ENCODE results near the gene KCNN2. TPM values are rescaled to one million over a fixed set of nuclear protein-coding genes. Genes with fewer than 3 reads are reported as not detected.

Gene KCNN2
- polyA plus RNA-seq, 1 donor from 2014 or later = 1.0 TPM

DNA sequence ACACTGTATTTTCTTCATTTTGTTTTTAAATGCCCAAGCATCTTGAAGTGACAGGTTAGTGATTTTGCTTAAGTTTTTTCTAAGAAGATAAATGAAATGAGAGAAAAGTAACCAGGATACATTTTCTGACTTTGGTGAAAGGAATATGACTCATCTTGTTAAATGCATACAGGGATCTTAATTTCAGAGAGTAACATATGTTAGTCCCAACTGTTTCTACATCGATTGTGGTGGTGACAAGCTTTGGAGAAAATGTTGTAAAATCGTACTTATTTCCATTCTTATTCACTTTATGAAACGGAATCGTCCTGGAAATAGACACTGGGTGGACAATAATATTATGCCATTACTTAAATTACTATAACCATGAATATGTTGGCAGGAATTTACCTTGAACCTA is 107.5 kb downstream of the KCNN2 start:
- Histone ChIP-seq H3F3A (ENCODE audit: insufficient read depth, low read length, poor library complexity, severe bottlenecking) (no peaks in the 10 kb centered on the region), H3K79me2 (replicated peaks; ENCODE audit: insufficient read depth, low read length) (no peaks in the 10 kb centered on the region), H4K20me1 (ENCODE audit: insufficient read depth) (no peaks in the 10 kb centered on the region), H3K9ac (ENCODE audit: low read length) (no peak overlapping the region), H2AFZ (ENCODE audit: low read depth, low read length) (no peak overlapping the region), H3K27ac (ENCODE audit: low read length) (no peak overlapping the region), H3K27me3 (ENCODE audit: insufficient read depth, low read depth, low read length) (no peaks in the 10 kb centered on the region), H3K4me2 (ENCODE audit: low read length) (no peak overlapping the region), H3K9me3 (ENCODE audit: low read length) (no peaks in the 10 kb centered on the region), H3K36me3 (ENCODE audit: insufficient read depth, low read length) (no peaks in the 10 kb centered on the region), H3K9me2 (ENCODE audit: insufficient read depth, low read length) (no peaks in the 10 kb centered on the region), H3K4me3 (ENCODE audit: low read length) (no peak overlapping the region)
- TF ChIP-seq EP300 (conservative IDR thresholded peaks at IDR 0.05; ENCODE audit: poor library complexity, severe bottlenecking) (no peak), REST (IDR thresholded peaks at IDR 0.05; ENCODE audit: borderline replicate concordance) (no peak), MXI1 (conservative IDR thresholded peaks at IDR 0.05; ENCODE audit: poor library complexity, severe bottlenecking) (no peak), TAF1 (IDR thresholded peaks at IDR 0.05; ENCODE audit: low read depth) (no peak), RAD21 (conservative IDR thresholded peaks at IDR 0.05) (no peak), SMC3 (conservative IDR thresholded peaks at IDR 0.05; ENCODE audit: poor library complexity) (no peak)
- TF ChIP-seq, protein P1, sequence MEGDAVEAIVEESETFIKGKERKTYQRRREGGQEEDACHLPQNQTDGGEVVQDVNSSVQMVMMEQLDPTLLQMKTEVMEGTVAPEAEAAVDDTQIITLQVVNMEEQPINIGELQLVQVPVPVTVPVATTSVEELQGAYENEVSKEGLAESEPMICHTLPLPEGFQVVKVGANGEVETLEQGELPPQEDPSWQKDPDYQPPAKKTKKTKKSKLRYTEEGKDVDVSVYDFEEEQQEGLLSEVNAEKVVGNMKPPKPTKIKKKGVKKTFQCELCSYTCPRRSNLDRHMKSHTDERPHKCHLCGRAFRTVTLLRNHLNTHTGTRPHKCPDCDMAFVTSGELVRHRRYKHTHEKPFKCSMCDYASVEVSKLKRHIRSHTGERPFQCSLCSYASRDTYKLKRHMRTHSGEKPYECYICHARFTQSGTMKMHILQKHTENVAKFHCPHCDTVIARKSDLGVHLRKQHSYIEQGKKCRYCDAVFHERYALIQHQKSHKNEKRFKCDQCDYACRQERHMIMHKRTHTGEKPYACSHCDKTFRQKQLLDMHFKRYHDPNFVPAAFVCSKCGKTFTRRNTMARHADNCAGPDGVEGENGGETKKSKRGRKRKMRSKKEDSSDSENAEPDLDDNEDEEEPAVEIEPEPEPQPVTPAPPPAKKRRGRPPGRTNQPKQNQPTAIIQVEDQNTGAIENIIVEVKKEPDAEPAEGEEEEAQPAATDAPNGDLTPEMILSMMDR (IDR thresholded peaks at IDR 0.05; ENCODE audit: poor library complexity, severe bottlenecking) = no peak

GRCh38 chr5:114471529-114471928 is 109.7 kb downstream of the KCNN2 start:
- no peaks in the 10 kb centered on the region for H3F3A ChIP-seq (ENCODE audit: insufficient read depth, low read length, poor library complexity, severe bottlenecking)
- H3K4me3 ChIP-seq (ENCODE audit: low read length) = no peak overlapping the region
- no peak overlapping the region for H3K9ac ChIP-seq (ENCODE audit: low read length)
- H3K4me2 ChIP-seq (ENCODE audit: low read length) = no peak overlapping the region
- H2AFZ ChIP-seq (ENCODE audit: low read depth, low read length) = no peak overlapping the region
- H4K20me1 ChIP-seq (ENCODE audit: insufficient read depth) = no peaks in the 10 kb centered on the region
- no peak for TF ChIP-seq REST (IDR thresholded peaks at IDR 0.05; ENCODE audit: borderline replicate concordance)
- TF ChIP-seq EP300 (conservative IDR thresholded peaks at IDR 0.05; ENCODE audit: poor library complexity, severe bottlenecking) = no peak
- TF ChIP-seq SMC3 (conservative IDR thresholded peaks at IDR 0.05; ENCODE audit: poor library complexity) = no peak
- no peak for TF ChIP-seq MXI1 (conservative IDR thresholded peaks at IDR 0.05; ENCODE audit: poor library complexity, severe bottlenecking)
- TF ChIP-seq EZH2 (IDR thresholded peaks at IDR 0.05; ENCODE audit: borderline replicate concordance, insufficient read depth, low read length, poor library complexity, severe bottlenecking) = no peak
- TF ChIP-seq TAF1 (IDR thresholded peaks at IDR 0.05; ENCODE audit: low read depth) = no peak
- TF ChIP-seq RAD21 (conservative IDR thresholded peaks at IDR 0.05) = no peak
- TF ChIP-seq, protein P1 (IDR thresholded peaks at IDR 0.05; ENCODE audit: poor library complexity, severe bottlenecking) = no peak
- no peak for TF ChIP-seq POLR2AphosphoS5 (IDR thresholded peaks at IDR 0.05)
- H3K79me2 ChIP-seq (replicated peaks; ENCODE audit: insufficient read depth, low read length) = no peaks in the 10 kb centered on the region
- H3K9me3 ChIP-seq (ENCODE audit: low read length) = no peaks in the 10 kb centered on the region
- no peaks in the 10 kb centered on the region for H3K9me2 ChIP-seq (ENCODE audit: insufficient read depth, low read length)
- H3K27me3 ChIP-seq (ENCODE audit: insufficient read depth, low read depth, low read length) = no peaks in the 10 kb centered on the region
- no peak overlapping the region for H3K27ac ChIP-seq (ENCODE audit: low read length)
- no peaks in the 10 kb centered on the region for H3K36me3 ChIP-seq (ENCODE audit: insufficient read depth, low read length)
